K562 (cell line): ENCODE results near the gene BRMS1. TPM values are rescaled to one million over a fixed set of nuclear protein-coding genes. Genes with fewer than 3 reads are reported as not detected.

Experiments used
- BRD9 ChIP-seq: fragments of 450-650 bp; IDR thresholded peaks from 2 replicates; pipeline ENCODE4 v1.6.1; 2018; ENCODE audit warnings: low read depth; ENCODE audit not compliant: partially characterized antibody
- CREB1 ChIP-seq, 2 experiments: sonication (generic) in 1 of 2; formaldehyde crosslinking in 1 of 2; IDR thresholded peaks; 2 replicates each; pipeline versions ENCODE4 v1.6.1 to v1.8.0; 2012 to 2022; ENCODE audit warnings: inconsistent platforms in 1 of 2, mild to moderate bottlenecking in 1 of 2, missing genetic modification reagents in 1 of 2, moderate library complexity in 1 of 2
- EGR1 ChIP-seq: fragments of 450-650 bp; conservative IDR thresholded peaks from 2 replicates; pipeline ENCODE4 v1.6.1; 2017; ENCODE audit warnings: mild to moderate bottlenecking
- EP400 ChIP-seq: fragments of 450-650 bp; IDR thresholded peaks from 2 replicates; pipeline ENCODE4 v1.6.1; 2017; ENCODE audit warnings: antibody characterized with exemption, mild to moderate bottlenecking, moderate library complexity
- HDAC1 ChIP-seq, 2 experiments: fragments of 450-650 bp; IDR thresholded peaks; 2 replicates each; pipeline ENCODE4 v1.6.1; 2016 to 2017; ENCODE audit warnings: inconsistent platforms in 1 of 2, mild to moderate bottlenecking in 1 of 2, moderate library complexity in 1 of 2
- HSF4 ChIP-seq: fragments of 250-450 bp; sonication (Bioruptor Pico); IDR thresholded peaks from 2 replicates; pipeline ENCODE4 v2.1.2; 2022; ENCODE audit warnings: mild to moderate bottlenecking, moderate library complexity, borderline replicate concordance
- KLF6 ChIP-seq: fragments of 250-450 bp; sonication (Bioruptor Pico); IDR thresholded peaks from 2 replicates; pipeline ENCODE4 v1.4.0; 2020; ENCODE audit warnings: mild to moderate bottlenecking, moderate library complexity, borderline replicate concordance
- NR2C2 ChIP-seq, 2 experiments: fragments of 200-800 bp in 1 of 2; sonication (Bioruptor generic) in 1 of 2; sonication (generic) in 1 of 2; formaldehyde crosslinking in 1 of 2; IDR thresholded peaks; 2 replicates each; pipeline versions ENCODE4 v1.6.1 to v1.8.0; 2016 to 2022; ENCODE audit warnings: mild to moderate bottlenecking in 1 of 2, missing compliant biosample characterization in 1 of 2, missing genetic modification characterization in 1 of 2, missing genetic modification reagents in 1 of 2
- PML ChIP-seq: IDR thresholded peaks from 2 replicates; pipeline ENCODE4 v1.6.1; 2012; ENCODE audit warnings: low read length, inconsistent platforms
- PTTG1 ChIP-seq: fragments of 450-650 bp; IDR thresholded peaks from 2 replicates; pipeline ENCODE4 v1.6.1; 2016; ENCODE audit warnings: low read depth, mild to moderate bottlenecking, missing genetic modification characterization, missing compliant biosample characterization
- RBBP5 ChIP-seq: fragments of 200-600 bp; sonication (generic); IDR thresholded peaks from 2 replicates; pipeline ENCODE4 v1.6.1; 2012; ENCODE audit warnings: borderline replicate concordance, mild to moderate bottlenecking, low read length, control low read depth, inconsistent platforms; ENCODE audit not compliant: insufficient read depth, poor library complexity, severe bottlenecking
- SMAD3 ChIP-seq: fragments of 450-650 bp; formaldehyde crosslinking; conservative IDR thresholded peaks from 2 replicates; pipeline ENCODE4 v1.4.0; 2020; ENCODE audit warnings: mild to moderate bottlenecking
- SRSF1 ChIP-seq: fragments of 200-400 bp; formaldehyde crosslinking; IDR thresholded peaks from 2 replicates; pipeline ENCODE4 v1.6.1; 2017; ENCODE audit warnings: mild to moderate bottlenecking, low read depth, low read length, moderate library complexity
- STAG1 ChIP-seq: sonication (generic); formaldehyde crosslinking; IDR thresholded peaks from 2 replicates; pipeline ENCODE4 v1.5.0; 2020; ENCODE audit warnings: missing genetic modification reagents, borderline replicate concordance
- TBL1XR1 ChIP-seq, 2 experiments: IDR thresholded peaks; 2 replicates each; pipeline ENCODE4 v1.6.1; 2012; ENCODE audit warnings: improper control_type of control experiment in 2 of 2, low read length in 2 of 2, mild to moderate bottlenecking in 1 of 2
- ZNF431 ChIP-seq: sonication (generic); formaldehyde crosslinking; IDR thresholded peaks from 2 replicates; pipeline ENCODE4 v1.8.0; 2022; ENCODE audit warnings: mild to moderate bottlenecking, missing genetic modification reagents
- ZNF778 ChIP-seq: fragments of 450-650 bp; formaldehyde crosslinking; IDR thresholded peaks from 2 replicates; pipeline ENCODE4 v1.4.0; 2020; ENCODE audit warnings: mild to moderate bottlenecking, moderate library complexity
- polyA plus RNA-seq, 8 experiments: library from polyadenylated mRNA; depleted of rRNA in 4 of 8; stranded (reverse) in 5 of 8; unstranded in 3 of 8; fragments of >200 nt; fragmentation: Nextera tagmentation in 2 of 8; fragmentation: Illumina TruSeq in 1 of 8; extraction: Ambion mirVana in 2 of 8; extraction: Trizol in 1 of 8; gene quantifications; 2 replicates each; pipeline versions ENCODE4 v1.2.1 to v1.2.3, GENCODE V29; 2011 to 2014; ENCODE audit warnings: inconsistent platforms in 1 of 8, missing spikeins in 1 of 8
- total RNA-seq, 7 experiments: library from RNA; depleted of rRNA in 6 of 7; stranded (reverse); fragments of >200 nt in 6 of 7; fragmentation: Illumina TruSeq in 2 of 7; extraction: Trizol in 2 of 7; gene quantifications; 2 replicates each; pipeline versions ENCODE4 v1.2.1 to v1.2.3, GENCODE V29; 2011 to 2021; ENCODE audit warnings: low replicate concordance in 1 of 7
- TF ChIP-seq, protein P1 (sequence below): fragments of 250-450 bp; sonication (Bioruptor Pico); IDR thresholded peaks from 2 replicates; pipeline ENCODE4 v1.5.0; 2022; ENCODE audit warnings: mild to moderate bottlenecking
- TF ChIP-seq, protein P2 (sequence below): sonication (generic); formaldehyde crosslinking; IDR thresholded peaks from 2 replicates; pipeline ENCODE4 v1.8.1; 2023; ENCODE audit warnings: mild to moderate bottlenecking, missing genetic modification reagents
- TF ChIP-seq, protein P3 (sequence below): fragments of 200-800 bp; sonication (Bioruptor generic); IDR thresholded peaks from 2 replicates; pipeline ENCODE4 v1.6.1; 2017; ENCODE audit warnings: missing genetic modification characterization, missing compliant biosample characterization

BRMS1 gene
- total and polyA plus RNA-seq, 9 of the 15 experiments (the other 6 are each of a cell fraction or from before 2014, with no cell fraction given) = 2.2 to 78.8 (median 33.4) TPM

DNA sequence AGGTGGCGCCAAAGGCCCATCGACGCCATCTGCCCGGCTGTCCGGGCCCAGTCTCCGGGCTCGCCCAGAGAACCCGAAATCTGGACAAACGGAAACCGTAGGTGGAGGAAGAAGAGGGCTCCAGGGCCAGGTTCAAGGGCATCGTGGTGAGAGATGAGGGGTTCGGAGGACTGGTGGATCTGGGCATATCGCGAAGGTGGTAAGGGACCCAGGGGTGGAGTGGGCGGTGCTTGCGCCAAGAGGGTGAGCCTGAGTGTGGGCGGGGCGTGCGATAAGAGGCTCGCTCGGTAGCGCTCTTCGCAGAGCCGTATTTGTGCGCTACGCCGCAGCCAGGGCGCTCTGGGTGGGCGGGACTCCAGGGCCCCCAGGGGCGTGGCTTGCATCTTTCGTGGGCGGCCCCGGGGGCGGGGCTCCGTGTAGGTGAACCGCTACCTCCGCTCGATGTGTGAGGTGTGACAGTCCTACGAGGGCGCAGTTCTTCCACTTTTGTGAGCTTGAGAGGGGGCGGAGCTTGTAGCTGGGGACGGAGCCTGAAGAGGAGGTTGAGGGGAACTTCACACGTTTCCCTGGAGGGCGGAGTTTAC is 32.8 kb downstream of the BRMS1 start (continued):
- TF ChIP-seq PTTG1 (tag) (no peak), PML (no peak), HSF4 (CRISPR knock-in tag) (no peak), NR2C2 (CRISPR knock-in tag; IDR thresholded peaks at IDR 0.05) (peak; percentile 40), NR2C2 (tag; IDR thresholded peaks at IDR 0.05) (no peak), STAG1 (CRISPR knock-in tag) (peak; percentile 86; the same call in 1 of the 2 replicates), SMAD3 (no peak), EP400 (peak; percentile 76), ZNF778 (CRISPR knock-in tag) (no peak), SRSF1 (no peak), TBL1XR1 (IDR thresholded peaks at IDR 0.05; ENCODE audit: low read length in 2 of 2) (no peak), RBBP5 (peak; percentile 26), ZNF431 (CRISPR knock-in tag) (peak; percentile 78; the same call in 1 of the 2 replicates), HDAC1 (IDR thresholded peaks at IDR 0.05) (peak in 1 of 2 experiments; percentile 93; a peak in 2 of 4 replicates), EGR1 (peak; percentile 96), CREB1 (IDR thresholded peaks at IDR 0.05) (no peak; the same call in 1 of the 2 replicates), CREB1 (CRISPR knock-in tag; IDR thresholded peaks at IDR 0.05) (peak; percentile 71), KLF6 (CRISPR knock-in tag) (no peak), BRD9 (peak; percentile 96)
- TF ChIP-seq, protein P1, sequence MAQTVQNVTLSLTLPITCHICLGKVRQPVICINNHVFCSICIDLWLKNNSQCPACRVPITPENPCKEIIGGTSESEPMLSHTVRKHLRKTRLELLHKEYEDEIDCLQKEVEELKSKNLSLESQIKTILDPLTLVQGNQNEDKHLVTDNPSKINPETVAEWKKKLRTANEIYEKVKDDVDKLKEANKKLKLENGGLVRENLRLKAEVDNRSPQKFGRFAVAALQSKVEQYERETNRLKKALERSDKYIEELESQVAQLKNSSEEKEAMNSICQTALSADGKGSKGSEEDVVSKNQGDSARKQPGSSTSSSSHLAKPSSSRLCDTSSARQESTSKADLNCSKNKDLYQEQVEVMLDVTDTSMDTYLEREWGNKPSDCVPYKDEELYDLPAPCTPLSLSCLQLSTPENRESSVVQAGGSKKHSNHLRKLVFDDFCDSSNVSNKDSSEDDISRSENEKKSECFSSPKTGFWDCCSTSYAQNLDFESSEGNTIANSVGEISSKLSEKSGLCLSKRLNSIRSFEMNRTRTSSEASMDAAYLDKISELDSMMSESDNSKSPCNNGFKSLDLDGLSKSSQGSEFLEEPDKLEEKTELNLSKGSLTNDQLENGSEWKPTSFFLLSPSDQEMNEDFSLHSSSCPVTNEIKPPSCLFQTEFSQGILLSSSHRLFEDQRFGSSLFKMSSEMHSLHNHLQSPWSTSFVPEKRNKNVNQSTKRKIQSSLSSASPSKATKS (CRISPR knock-in tag) = no peak
- TF ChIP-seq, protein P2, sequence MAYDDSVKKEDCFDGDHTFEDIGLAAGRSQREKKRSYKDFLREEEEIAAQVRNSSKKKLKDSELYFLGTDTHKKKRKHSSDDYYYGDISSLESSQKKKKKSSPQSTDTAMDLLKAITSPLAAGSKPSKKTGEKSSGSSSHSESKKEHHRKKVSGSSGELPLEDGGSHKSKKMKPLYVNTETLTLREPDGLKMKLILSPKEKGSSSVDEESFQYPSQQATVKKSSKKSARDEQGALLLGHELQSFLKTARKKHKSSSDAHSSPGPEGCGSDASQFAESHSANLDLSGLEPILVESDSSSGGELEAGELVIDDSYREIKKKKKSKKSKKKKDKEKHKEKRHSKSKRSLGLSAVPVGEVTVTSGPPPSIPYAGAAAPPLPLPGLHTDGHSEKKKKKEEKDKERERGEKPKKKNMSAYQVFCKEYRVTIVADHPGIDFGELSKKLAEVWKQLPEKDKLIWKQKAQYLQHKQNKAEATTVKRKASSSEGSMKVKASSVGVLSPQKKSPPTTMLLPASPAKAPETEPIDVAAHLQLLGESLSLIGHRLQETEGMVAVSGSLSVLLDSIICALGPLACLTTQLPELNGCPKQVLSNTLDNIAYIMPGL = peak; percentile 77; the same call in 1 of the 2 replicates
- TF ChIP-seq, protein P3, sequence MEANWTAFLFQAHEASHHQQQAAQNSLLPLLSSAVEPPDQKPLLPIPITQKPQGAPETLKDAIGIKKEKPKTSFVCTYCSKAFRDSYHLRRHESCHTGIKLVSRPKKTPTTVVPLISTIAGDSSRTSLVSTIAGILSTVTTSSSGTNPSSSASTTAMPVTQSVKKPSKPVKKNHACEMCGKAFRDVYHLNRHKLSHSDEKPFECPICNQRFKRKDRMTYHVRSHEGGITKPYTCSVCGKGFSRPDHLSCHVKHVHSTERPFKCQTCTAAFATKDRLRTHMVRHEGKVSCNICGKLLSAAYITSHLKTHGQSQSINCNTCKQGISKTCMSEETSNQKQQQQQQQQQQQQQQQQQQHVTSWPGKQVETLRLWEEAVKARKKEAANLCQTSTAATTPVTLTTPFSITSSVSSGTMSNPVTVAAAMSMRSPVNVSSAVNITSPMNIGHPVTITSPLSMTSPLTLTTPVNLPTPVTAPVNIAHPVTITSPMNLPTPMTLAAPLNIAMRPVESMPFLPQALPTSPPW (CRISPR knock-in tag) = peak; percentile 59
